ENCODE measurements around the gene MCM3AP.
"Not testable (repeated sequence)": the region's sequence is repeated elsewhere in the genome, so short reads cannot be mapped to it uniquely, and the experiment has no call there.

MCM3AP gene

DNA sequence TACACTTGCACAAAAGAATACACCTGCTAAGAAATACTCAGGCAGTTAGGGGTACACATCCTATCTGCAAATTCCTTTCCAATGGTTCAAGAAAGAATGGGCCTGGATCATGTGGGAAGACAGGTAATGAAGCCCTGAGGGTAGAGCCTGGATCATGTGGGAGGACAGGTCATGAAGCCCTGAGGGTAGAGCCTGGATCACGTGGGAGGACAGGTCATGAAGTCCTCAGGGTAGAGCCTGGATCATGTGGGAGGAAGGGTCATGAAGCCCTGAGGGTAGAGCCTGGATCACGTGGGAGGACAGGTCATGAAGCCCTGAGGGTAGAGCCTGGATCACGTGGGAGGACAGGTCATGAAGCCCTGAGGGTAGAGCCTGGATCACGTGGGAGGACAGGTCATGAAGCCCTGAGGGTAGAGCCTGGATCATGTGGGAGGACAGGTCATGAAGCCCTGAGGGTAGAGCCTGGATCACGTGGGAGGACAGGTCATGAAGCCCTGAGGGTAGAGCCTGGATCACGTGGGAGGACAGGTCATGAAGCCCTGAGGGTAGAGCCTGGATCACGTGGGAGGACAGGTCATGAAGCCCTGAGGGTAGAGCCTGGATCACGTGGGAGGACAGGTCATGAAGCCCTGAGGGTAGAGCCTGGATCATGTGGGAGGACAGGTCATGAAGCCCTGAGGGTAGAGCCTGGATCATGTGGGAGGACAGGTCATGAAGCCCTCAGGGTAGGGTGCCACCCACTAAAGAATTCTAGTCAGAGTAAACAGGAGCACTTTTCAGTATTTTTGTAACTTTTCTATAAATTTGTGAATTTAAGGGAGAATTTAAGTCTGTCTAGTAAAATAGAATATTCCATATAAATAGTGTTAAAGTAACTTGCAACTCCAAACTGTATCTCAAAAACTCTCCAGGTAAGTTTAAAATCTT is 84.3 kb downstream of the MCM3AP start:
- FAIRE-seq: not testable (repeated sequence)

GRCh38 chr21:46199436-46200373 is 85.7 kb downstream of the MCM3AP start:
- no peak for FAIRE-seq

DNA sequence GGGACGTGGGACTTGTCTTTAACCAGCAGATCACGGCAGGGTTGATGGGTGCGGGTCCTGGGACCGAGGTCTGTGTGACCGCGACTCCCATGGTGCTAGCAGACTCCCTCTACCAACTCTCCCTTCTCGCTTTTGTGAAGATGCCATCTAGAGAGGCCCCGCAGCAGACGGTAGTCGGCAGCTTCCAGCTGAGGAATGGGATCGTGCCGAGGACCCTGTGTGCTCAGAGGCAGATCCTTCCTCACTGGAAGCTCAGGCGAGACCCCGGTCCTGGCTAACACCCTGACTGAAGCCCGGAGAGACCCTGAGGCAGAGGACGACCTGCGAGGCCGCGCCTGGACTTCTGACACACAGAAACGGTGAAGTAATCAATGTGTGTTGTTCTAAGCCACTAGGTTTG is 88.7 kb downstream of the MCM3AP start:
- no peak for FAIRE-seq

DNA sequence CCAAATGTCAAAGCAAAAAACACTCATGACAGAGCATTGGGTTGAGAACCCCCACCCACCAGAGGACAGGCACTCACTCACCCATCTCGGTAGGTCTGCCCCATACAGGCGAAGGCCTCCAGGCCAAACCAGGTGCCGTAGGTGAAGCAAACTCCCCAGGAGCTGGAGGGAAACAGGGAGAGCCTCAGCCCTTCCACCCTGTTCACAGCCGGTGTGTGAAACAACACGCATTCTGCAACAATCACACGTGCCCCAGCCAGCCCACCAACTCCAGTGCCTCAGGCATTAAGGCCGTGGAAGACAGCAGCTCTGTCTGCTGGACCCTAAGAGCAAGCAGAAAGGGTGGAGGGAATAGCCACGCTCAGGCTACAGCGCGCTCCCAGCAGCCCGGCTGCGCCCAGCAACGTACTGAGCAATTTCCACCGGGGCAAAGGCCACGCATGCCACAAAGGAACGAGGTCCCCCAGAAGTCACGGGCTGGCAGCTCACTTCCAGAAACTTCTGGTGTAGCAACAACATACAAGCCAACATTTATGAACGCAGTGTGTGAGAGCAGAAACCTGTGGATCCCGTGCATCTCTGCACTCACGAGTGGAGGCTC is 89.7 kb downstream of the MCM3AP start:
- FAIRE-seq: no peak

GRCh38 chr21:46194374-46195334 is 90.8 kb downstream of the MCM3AP start:
- FAIRE-seq: no peak

DNA sequence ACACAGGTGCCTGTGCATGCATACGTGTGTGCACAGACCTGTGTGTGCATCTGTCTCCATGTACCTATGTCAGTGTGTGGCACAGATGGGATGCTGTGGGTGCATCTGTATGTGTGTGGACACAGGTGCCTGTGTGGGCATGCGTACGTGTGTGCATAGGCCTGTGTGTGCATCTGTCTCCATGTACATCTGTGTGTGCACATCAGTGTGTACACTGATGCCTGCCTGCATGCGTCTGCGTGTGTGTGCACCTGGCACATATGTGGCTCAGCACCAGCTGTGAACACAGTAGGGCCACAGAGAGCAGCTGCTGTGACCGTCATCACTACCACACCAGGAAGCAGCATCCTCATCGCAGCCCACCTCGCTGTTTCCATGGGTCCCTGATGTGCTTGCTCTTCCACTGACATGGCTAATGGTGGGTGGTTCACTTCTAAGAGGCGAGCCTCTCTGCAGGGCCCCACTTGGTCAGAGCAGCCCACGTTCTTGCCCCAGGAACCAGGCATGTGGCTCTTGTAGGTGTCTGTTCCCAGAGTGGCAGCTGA is 91.5 kb downstream of the MCM3AP start:
- no peak for FAIRE-seq

GRCh38 chr21:46191686-46192575 is 93.5 kb downstream of the MCM3AP start:
- FAIRE-seq: no peak

DNA sequence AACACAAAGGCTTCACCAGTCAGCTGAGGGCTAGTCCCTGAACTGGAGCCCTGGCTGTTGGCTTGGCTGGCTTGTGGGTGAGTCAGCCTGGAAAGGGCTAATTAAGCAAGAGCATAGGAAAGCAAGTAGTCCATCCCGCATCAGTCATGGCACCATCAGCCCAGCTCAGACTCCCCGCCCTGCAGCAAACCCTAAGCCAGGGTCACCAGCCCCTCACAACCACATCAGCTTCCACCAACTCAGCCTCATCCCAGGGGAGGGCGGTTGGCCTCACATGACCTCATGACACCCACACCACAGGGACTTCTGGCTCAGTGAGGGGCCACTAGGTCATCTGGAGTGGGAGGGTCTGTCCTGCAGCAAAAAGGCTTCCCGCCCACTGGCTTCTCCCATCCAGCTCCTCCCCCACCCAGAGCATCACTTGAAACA is 94.1 kb downstream of the MCM3AP start:
- FAIRE-seq: no peak

DNA sequence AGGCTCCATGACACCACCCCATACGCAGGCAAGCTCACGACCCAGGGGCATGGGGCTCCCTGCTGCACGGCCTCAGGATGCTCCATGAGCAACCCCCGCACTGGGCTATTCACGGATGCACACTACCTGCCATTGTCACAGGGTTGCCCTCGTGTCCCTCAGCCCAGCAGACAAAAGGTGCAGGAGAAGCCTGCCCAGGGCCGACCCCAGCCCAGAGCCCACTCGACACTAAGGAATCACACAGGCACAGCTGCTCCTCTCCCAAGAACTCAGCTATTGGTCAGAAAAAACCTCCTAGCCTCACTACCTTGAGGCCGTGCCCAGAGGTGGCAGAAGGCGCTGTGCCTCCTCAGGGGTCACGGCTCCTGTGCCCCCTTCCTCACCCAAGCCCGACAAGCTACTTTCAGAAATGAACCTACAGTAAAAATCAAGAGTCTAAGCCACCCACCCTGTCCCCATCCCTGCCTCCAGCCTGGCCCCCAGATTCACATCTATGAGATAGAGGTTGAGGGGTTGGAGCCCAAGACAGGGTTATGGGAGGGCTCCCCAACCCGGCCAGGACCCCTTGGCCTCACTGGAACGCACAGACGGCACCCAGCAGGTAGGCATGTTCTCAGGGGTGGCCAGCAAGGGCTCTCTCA is 94.8 kb downstream of the MCM3AP start:
- FAIRE-seq: no peak

DNA sequence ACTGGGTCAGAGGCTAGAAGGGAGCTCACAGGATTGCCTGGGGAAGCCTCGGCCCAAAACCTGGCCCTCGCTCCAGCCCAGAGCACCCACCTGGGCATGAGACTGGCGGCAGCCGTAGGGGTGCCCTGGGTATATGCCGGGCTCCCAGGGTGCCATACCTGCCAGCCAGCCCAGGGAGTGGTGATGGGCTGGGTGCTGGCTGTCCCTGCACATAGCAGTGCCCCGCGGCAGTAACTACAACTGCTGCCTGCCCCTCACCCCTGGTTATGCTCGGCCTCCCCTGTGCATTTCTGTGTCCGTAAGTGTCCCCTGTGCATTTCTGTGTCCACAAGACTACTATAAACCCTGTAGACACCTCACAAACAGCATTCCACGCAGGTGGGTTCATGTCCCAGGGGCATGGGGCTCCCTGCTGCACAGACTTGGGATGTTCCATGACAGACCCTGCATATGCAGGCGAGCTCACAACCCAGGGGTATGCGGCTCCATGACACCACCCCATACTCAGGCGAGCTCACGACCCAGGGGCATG is 95.4 kb downstream of the MCM3AP start:
- FAIRE-seq: no peak

DNA sequence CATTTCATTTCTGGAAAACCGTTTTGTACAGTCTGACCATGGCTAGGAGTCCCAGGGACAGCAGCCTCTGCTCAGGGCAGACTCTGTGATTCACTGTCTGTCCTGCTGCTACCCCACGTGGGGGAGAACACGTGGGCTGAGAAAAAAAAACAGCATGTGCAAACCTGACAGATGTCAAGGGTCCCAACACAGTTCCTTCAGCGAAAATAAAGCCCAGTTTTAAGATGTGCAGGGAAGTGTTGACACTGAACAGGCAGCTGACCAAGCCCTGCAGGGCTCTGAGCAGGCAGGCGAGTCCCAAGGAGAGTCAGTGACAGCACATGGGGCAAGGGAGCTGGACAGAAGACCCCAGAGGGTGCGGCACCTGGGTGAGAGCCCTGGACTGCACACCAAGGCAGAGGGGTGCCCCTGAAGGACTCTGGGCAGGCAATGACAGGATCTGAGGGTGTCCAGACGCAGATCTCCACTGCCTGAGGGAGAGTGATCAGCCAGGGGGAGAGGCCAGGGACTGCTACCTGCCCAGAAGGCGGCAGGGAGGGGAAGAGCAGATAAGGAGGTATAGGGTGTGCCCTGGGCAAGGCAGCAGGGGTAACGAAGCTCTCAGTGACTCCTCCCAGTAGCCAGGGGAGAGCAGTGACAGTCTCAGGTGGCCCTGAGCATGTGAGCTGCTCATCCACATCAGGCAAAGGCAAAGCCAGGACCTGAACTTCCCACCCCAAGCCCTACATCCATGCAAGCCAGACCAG is 96.0 kb downstream of the MCM3AP start:
- no peak for FAIRE-seq

DNA sequence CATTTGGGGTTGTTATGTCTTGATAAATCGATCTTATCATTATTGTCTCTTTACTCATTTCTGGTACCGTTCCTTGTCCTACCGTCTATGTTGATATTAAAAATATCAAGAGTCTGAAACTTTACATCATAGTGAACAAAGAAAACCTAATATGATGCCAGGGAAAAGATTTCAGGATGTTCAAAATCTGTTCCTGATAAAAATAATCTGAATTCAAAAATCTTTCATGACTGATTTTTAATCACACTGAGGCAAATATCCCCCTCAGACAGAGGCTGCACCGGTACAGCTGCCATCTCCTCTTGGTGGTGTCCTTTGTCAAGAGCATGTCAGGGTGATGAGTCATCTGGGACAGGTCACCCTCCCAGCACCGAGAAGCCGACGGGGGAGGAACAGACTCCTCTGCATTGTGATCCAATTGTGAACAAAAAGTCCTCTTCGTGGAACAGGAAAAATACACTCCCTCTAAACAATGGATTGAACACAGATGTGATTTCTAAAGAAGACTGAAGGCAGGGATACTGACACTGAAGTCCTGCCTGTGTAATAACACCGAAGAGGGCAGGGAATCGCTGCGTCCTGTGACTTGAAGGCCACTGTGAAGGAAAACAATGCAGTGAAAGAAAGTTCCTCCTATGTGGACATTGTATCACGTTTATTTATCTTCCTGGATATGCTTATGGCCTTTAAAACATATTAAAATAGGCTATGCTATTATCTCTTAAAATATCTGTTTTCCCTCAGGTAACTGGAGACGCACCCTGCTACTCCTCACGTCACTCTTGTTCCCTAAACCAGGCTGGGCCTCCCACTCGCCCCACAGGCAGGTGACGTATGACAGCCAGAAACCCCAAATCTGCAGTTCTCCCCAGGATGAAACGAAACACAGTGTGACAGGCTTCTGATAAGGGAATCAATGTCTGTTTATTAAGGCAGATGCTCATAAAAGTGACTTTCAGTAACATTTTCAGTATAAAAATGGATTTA is 96.9 kb downstream of the MCM3AP start:
- FAIRE-seq: no peak

- FAIRE-seq: no peak
Measured at GRCh38 chr21:46187814-46188213, 97.6 kb downstream of the MCM3AP start.

- no peak for FAIRE-seq
Measured at GRCh38 chr21:46187261-46187660, 98.2 kb downstream of the MCM3AP start.

DNA sequence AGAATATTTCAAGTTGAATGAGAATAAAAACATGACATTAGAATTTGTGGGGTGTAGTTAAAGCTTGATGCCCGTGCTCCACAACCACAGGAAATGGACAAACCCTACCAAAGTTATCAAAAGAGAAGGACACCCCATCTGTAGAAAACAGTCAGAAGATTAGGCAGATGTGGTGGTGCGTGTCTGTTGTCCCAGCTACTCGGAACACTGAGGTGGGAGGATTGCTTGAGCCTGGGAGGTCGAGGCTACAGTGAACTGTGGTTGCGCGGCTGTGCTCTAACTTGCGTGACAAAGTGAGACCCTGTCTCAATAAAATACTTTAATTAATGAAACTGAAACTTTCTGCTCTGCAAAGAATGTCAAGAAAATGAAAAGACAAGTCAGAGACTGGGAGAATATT is 99.7 kb downstream of the MCM3AP start:
- FAIRE-seq: no peak

Measured in TTC549 (cell line).